Measurements from ENCODE around the gene ANXA5.

- TF ChIP-seq CTCF (IDR thresholded peaks at IDR 0.05; ENCODE audit: low read length) (no peak), EZH2 (IDR thresholded peaks at IDR 0.05; ENCODE audit: borderline replicate concordance, low read length) (no peak)
Observed at GRCh38 chr4:121737846-121738554, 41.2 kb upstream of the ANXA5 start.

Measured in OCI-LY1 (cell line).